ENCODE results near the gene NEK10. TPM values are rescaled to one million over a fixed set of nuclear protein-coding genes. Genes with fewer than 3 reads are reported as not detected.

The NEK10 gene
- total and polyA plus RNA-seq, 2 of the 13 experiments (the other 11 are each of a cell fraction or from before 2014, with no cell fraction given): 2.8 to 14.2 TPM

- TF ChIP-seq ZNF652 (CRISPR knock-in tag; IDR thresholded peaks at IDR 0.05; ENCODE audit: borderline replicate concordance, low read depth) (no peak), ZNF367 (CRISPR knock-in tag; IDR thresholded peaks at IDR 0.05; ENCODE audit: borderline replicate concordance) (no peak), NFE2L1 (CRISPR knock-in tag; IDR thresholded peaks at IDR 0.05; ENCODE audit: borderline replicate concordance) (no peak), ZNF550 (CRISPR knock-in tag; IDR thresholded peaks at IDR 0.05; ENCODE audit: borderline replicate concordance) (no peak), MYC (CRISPR knock-in tag; IDR thresholded peaks at IDR 0.05; ENCODE audit: borderline replicate concordance) (no peak), RFX1 (IDR thresholded peaks at IDR 0.05) (no peak), ZNF598 (CRISPR knock-in tag; IDR thresholded peaks at IDR 0.05; ENCODE audit: borderline replicate concordance) (no peak), MLLT10 (CRISPR knock-in tag; IDR thresholded peaks at IDR 0.05) (no peak), ZNF430 (CRISPR knock-in tag; IDR thresholded peaks at IDR 0.05) (no peak)
These were observed 274.5 kb downstream of the NEK10 start (continued) for GRCh38 chr3:27094721-27095120.

GRCh38 chr3:27093771-27094170 is 275.4 kb downstream of the NEK10 start:
- Histone ChIP-seq H3K79me2 (ENCODE audit: insufficient read depth, low read length) (no peaks in the 10 kb centered on the region), H3K27me3 (ENCODE audit: control insufficient read depth in 1 of 2, insufficient read depth in 2 of 2, low read length in 2 of 2) (no peaks in the 10 kb centered on the region), H3K36me3 (replicated peaks in 1 of 2; ENCODE audit: control insufficient read depth in 1 of 2, insufficient read depth in 2 of 2, low read length in 2 of 2) (no peaks in the 10 kb centered on the region), H3K27ac (ENCODE audit: extremely low read length, insufficient read depth, low read length) (no peak overlapping the region), H3K4me3 (replicated peaks in 1 of 3; ENCODE audit: insufficient read depth in 1 of 3, low read depth in 2 of 3, low read length in 3 of 3) (no peak overlapping the region), H3K4me2 (ENCODE audit: low read depth, low read length) (no peak overlapping the region), H4K20me1 (ENCODE audit: insufficient read depth, low read length) (no peaks in the 10 kb centered on the region), H3K4me1 (ENCODE audit: insufficient read depth, low read length) (no peaks in the 10 kb centered on the region), H3K9me3 (ENCODE audit: low read length) (no peaks in the 10 kb centered on the region), H2AFZ (ENCODE audit: low read length) (no peak overlapping the region), H3K9ac (ENCODE audit: insufficient read depth, low read depth, low read length) (no peak overlapping the region)
- ChIA-PET POLR2A (no interaction called here), CTCF (ENCODE audit: low intra/inter-chr PET ratio, low total read pairs) (no interaction called here)
- intact Hi-C loops (cut with micrococcal nuclease; ENCODE audit: unreplicated experiment): no loop called here
- WGBS (ENCODE audit: low lambda C conversion rate): 0% methylated on average over 2 of the region's 2 CpGs
- TF ChIP-seq ZNF382 (CRISPR knock-in tag; IDR thresholded peaks at IDR 0.05; ENCODE audit: borderline replicate concordance): no peak
- no peak for TF ChIP-seq TCF7L2 (IDR thresholded peaks at IDR 0.05; ENCODE audit: low read depth, low read length)
- TF ChIP-seq CERS6 (CRISPR knock-in tag; IDR thresholded peaks at IDR 0.05): no peak
- TF ChIP-seq CEBPG (CRISPR knock-in tag; IDR thresholded peaks at IDR 0.05): 0 out of 2 replicates have a peak, but pooled peaks have one; percentile 5
- TF ChIP-seq CEBPB (IDR thresholded peaks at IDR 0.05; ENCODE audit: borderline replicate concordance, low read depth, low read length): peak; percentile 40; the same call in 1 of the 2 replicates
- no peak for TF ChIP-seq MED1 (CRISPR knock-in tag; IDR thresholded peaks at IDR 0.05)
- no peak for TF ChIP-seq POLR2G (IDR thresholded peaks at IDR 0.05; ENCODE audit: low read depth, low read length)
- DNase-seq (ENCODE audit: low spot score) (no peak), ATAC-seq (no peak), FAIRE-seq (no peak)
- in situ Hi-C loops (cut with HindIII; ENCODE audit: extremely low pct_ligation_motif_present, low pct_unique_long_range_greater_than_20kb): no loop called here
- no TSS peak for BruUV-seq (replicated peaks)

All from HepG2 (cell line).